NK-92 treated with Interleukin-12 subunit alpha and Interleukin-12 subunit beta, amount 100 ng/mL, for 24 hours (cell line): Measurements from ENCODE around the gene TENT5C.
A peak's percentile ranks its signal among the peaks of the same experiment; 100 is the strongest.

Experiments
- DNase-seq: peaks from one replicate; lab custom pipeline; 2025; lab: John Stamatoyannopoulos, UW

The TENT5C gene

GRCh38 chr1:117605774-117606648, at the start of gene TENT5C:
TENT5C (plus strand) TSS chr1:117606048; CDS start chr1:117622869, 16,821 bp downstream.
- DNase-seq, result peak; percentile 98

- DNase-seq, result no peak
These were observed 49.5 kb upstream of the TENT5C start for GRCh38 chr1:117556341-117556740.

DNA sequence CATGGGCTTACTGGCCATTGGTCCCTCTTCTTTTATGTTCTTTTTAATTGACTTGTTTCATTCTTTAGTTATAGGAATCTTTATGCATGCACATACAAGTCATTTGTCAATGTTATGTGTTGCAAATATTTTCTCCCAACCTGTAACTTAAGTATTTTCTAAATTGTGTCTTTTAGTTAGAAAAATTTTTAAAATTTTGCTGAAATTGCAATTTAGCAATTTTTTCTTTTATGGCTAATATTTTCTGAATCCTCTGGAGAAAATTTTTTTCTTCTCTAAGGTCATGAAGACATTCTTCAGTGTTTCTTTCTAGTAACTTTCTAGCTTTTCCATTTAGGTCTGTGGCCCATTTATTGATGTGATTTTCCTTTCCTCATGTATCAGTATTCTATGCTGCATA, 48.9 kb upstream of the TENT5C start:
- no peak for DNase-seq

DNA sequence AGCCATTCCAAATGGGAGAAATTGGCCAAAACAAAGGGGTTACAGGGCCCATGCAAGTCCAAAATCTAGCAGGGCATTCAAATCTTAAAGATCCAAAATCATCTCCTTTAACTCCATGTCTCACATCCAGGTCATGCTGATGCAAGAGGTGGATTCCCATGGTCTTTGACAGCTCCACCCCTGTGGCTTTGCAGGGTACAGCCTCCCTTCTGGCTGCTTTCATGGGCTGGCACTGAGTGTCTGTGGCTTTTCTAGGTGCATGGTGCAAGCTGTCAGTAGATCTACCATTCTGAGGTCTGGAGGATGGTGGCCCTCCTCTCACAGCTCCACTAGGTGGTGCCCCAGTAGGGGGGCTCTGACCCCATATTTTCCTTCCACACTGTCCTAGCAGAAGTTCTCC, 47.4 kb upstream of the TENT5C start:
- peak; percentile 10 for DNase-seq

- no peak for DNase-seq
These were observed 46.7 kb upstream of the TENT5C start for GRCh38 chr1:117559139-117559538.

DNA sequence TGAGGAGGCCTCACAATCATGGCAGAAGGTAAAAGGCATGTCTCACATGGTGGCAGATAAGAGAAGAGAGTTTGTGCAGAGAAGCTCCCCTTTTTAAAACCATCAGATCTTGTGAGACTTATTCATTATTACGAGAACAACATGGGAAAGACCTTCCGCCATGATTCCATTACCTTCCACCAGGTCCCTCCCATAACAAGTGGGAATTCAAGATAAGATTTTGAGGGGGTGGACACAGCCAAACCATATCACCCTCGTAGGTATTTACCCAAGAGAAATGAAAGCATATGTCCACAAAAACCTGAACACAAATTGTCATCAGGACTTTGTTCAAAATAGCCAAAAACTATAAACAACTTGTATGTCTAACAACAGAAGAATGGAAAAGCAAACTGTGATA, 45.9 kb upstream of the TENT5C start:
- DNase-seq, result no peak

GRCh38 chr1:117561071-117561470, 44.8 kb upstream of the TENT5C start:
- no peak for DNase-seq

GRCh38 chr1:117561551-117561950, 44.3 kb upstream of the TENT5C start:
- no peak for DNase-seq

DNA sequence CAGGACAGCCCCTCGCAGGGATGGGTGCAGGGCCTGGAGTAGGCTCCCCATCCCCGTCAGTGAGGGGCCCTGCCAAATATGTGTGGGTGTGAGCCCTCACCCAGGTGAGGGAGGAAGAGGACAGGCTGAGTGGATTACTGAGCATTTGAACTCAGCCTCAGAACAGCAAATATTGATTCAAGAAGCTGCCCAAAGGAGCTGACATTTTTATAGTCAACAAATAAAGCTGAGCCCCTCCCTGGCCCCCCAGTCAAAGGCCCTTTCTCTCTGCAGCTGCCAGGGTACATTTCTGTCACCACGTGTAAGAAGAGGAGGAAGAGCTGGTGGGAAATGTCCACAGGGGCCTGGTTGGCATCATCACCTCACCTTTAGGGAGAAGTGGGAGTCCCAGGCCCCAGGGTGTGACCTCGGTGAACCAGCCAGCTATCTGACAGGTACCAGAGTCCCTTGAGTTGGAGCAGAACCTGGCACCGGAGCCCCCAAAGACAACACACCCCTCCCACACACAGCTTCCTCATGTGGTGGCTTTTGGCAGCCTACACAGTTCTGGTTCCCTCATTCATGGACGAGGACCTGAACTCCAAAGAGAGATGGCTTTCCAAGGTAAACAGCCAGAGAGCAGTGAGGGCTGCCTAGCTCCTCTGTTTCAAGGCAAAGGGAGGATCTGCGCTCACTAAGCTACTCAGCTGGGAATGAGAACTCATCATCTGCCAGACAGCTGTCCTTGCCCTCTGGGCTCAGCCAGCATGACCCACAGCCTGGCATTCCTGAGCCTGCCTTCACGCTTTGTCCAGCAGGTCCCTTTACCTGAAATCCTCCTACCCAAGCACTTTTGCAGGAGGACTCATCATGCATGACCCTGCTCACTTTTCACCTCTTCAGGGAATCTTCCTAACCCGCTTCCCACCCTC, 43.0 kb upstream of the TENT5C start:
- no peak for DNase-seq

DNA sequence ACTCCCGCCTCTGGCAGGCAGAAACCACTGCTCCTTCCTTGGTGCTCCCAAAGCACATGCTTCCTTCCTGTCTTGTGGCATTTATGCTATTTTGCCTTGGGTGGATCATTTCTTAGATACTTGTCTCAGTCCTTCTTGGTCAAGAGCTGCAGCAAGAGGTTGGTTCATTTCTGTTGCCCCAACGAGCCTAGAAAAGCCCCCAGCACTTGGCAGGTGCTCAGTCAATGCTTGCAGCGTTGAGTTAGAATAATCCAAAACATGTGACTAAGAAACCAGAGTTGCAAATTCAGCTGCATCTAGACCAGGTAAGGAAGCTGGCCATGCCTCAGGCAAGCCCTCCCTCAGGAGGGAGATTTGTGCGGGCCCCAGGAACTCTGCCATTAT, 42.4 kb upstream of the TENT5C start:
- DNase-seq, result no peak

DNA sequence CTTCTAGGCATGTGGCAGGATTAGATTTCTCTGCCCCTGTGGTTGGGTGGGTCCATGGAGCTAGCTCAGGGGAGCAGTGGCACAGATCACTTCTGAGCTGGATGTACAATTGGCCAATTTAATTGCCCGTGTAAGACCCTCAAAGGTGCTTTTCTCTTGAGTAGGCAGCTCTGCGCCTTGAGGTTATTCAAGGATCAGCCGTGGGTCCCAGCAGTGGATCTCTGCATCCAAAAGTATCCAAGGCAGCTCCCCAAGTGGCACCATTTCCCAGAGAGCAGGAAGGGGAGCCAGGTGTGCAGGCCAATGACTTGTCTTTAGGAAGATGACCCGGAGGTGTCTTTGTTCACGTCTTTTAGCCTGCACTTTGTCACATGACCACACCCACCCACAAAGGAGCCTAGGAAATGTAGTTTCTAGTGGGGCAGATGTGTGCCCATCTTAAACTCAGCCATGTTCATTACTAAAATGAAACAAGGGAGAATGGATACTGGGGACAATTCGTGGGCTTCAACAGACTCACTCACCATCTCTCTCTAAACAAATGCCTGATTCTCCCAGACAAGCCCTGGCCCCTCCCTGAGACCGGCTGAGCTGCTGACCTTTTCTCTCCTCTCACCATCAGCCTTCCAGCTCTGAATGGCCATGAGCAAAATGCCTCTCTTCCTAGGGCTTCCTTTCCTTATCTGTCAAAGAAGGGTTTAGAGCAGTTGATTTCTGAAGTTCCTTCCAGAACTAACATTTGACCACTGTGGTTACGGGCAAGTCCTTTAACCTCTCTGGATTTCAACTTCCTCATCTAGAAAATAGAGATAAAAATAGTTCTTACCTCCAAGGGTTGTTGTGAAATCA, 41.4 kb upstream of the TENT5C start:
- no peak for DNase-seq

DNA sequence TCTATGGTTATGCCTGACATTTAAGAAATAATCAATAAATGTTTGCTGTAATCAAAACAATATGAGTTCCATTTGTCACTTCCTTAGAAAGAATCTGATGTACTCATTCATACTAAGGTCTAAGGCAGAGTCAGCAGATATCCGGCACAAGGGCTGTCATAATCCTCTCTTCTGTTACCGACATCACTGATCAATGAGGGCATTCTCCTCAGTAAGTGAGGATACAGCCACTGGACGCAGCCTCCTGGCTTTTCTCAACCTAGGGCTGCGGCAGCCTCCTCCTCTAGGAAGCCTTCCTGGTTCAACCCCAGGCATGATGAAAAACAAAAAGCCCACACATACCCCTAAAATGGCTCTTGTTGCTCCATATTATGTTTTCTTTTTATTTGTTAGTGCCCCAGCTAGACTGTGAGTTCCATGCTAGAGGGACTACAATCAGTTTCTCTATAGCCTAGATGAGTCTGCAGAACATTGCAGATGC, 40.7 kb upstream of the TENT5C start:
- DNase-seq, result no peak

- DNase-seq, result no peak
These were observed 39.9 kb upstream of the TENT5C start for GRCh38 chr1:117565745-117566455.

GRCh38 chr1:117566556-117566955, 39.3 kb upstream of the TENT5C start:
- no peak for DNase-seq

GRCh38 chr1:117567435-117567834, 38.4 kb upstream of the TENT5C start:
- DNase-seq, result no peak

GRCh38 chr1:117567976-117568375, 37.9 kb upstream of the TENT5C start:
- no peak for DNase-seq

DNA sequence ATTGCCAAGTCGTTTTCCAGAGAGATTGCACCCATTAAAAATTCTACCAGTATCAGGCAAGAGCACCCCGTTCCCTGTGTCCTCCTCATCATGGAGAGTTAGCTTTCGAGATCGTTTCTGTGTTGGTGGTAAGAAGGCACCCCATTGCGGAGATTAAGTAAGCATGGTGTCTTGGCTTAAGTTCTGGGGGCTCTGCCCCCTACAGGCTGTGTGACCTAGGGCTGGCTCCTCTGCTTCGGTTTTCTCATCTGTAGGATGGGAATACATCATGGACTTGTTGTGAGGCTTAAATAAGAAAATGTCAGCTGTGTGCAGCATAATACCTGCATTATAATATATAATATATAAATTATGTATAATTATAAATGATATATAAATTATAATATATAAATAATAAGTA, 36.8 kb upstream of the TENT5C start:
- no peak for DNase-seq

DNA sequence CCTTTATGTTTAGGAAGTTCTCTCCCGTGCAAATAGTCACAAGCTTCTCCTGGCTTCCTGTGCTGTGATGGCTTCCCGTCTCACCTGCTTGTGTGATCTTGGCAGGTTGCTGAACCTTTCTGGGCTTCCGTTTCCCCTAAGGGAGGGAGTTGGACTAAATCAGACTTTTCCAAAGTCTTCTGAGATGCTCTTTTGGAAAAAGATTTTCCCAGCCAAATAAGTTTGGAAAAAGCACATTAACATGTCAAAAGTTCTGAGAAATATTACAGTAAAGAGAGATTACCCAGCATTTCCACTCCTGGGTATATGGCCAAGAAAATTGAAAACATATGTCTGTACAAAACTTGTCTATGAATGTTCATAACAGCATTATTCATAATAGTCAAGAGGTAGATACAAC, 36.0 kb upstream of the TENT5C start:
- DNase-seq, result no peak

DNA sequence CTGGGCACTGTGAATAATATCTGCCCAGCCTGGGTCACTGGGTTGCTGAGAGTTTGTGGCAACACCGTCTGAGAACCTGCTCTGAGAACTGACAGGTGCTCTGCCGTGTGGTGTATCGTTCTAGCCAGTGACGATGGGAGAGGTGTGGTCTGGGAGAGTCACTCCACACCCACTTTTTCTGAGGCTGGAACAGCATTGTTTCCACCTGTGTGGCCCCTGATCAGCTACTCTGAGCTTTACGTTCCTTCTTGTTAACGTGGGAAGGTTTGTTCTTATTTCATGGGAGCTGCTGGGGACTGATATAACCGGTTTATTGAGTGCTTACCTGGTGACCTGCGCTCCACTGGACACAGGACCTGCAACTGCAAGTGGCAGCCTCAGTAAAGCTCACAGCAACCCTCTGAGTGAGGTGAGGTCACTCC, 34.8 kb upstream of the TENT5C start:
- DNase-seq, result no peak

- DNase-seq, result no peak
These were observed 34.4 kb upstream of the TENT5C start for GRCh38 chr1:117571496-117571895.

- no peak for DNase-seq
These were observed 33.3 kb upstream of the TENT5C start for GRCh38 chr1:117572546-117572945.
